Activated T-cell treated with anti-CD3 and anti-CD28 coated beads, Interleukin-2, amount 50 U/mL, for 4 hours (primary cell): ENCODE results near the gene TMED10. TPM values are rescaled to one million over a fixed set of nuclear protein-coding genes. Genes with fewer than 3 reads are reported as not detected.

ENCODE experiments used
- ATAC-seq, 2 donors: fragments of 200-7000 bp; cut with Tn5 transposase; one replicate each; pipeline ENCODE4 v1.10.0; 2021
- DNase-seq: peaks from one replicate; pipeline ENCODE4 v3.0.0-alpha.2; 2020
- H3K27me3 Mint-ChIP-seq: one replicate; pipeline ENCODE4 v1.8.0; 2021; ENCODE audit warnings: low read depth, mixed read lengths
- H3K36me3 Mint-ChIP-seq: one replicate; pipeline ENCODE4 v1.8.0; 2022; ENCODE audit warnings: mixed read lengths; ENCODE audit not compliant: insufficient read depth
- H3K4me1 Mint-ChIP-seq: one replicate; pipeline ENCODE4 v1.8.0; 2021; ENCODE audit warnings: low read depth, mixed read lengths
- H3K4me3 Mint-ChIP-seq: one replicate; pipeline ENCODE4 v1.8.0; 2021; ENCODE audit warnings: mild to moderate bottlenecking, moderate library complexity, mixed read lengths
- H3K9me3 Mint-ChIP-seq: one replicate; pipeline ENCODE4 v1.8.0; 2021; ENCODE audit warnings: mixed read lengths
- total RNA-seq, 3 donors: library from RNA; stranded (reverse); gene quantifications; one replicate each; pipeline ENCODE4 v1.2.1, GENCODE V29; 2021

TMED10 gene
- total RNA-seq, 3 donors from 2014 or later, result 184 to 196 (median 195) TPM

DNA sequence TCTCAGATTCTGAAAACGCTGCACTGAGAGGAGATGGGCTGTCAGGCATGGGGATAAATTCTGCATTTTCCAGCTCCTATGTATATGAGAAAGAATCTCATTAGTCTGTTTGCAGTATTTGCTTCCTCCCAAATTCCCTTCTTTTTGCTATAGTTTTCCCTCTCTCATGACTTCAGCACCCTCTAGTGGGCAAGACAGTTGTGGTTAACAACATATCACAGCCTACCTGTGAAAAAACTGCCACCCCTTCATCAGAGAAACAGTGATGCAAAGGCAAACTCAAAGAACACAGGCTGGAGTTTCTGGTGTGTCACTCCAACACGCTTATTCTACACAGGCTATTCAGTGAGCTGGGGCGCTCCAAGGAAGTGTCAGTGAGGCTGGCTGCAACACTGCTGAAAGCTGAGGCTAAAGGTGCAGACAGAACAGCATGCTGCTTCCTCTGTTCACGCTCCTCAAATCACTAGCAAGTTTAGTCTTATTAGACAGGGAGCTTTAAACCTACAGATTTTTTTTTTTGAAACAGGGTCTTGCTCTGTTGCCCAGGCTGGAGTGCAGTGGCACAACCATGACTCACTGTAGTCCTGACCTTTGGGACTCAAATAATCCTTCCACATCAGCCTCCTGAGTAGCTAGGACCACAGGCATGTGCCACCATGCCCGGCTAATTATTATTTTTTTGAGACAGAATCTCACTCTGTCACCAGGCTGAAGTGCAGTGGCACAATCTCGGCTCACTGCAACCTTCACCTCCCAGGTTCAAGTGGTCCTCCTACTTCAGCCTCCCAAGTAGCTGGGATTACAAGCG lies 87.6 kb downstream of the TMED10 start:
- DNase-seq, result peak; percentile 27
- H3K4me3 Mint-ChIP-seq, result no peak overlapping the region
- ATAC-seq, result peak; percentile 58 to 62
- H3K9me3 Mint-ChIP-seq, result no peaks in the 10 kb centered on the region
- H3K27me3 Mint-ChIP-seq, result no peaks in the 10 kb centered on the region
- H3K36me3 Mint-ChIP-seq, result peaks cover 34% of the 10 kb centered on the region
- no peaks in the 10 kb centered on the region for H3K4me1 Mint-ChIP-seq

DNA sequence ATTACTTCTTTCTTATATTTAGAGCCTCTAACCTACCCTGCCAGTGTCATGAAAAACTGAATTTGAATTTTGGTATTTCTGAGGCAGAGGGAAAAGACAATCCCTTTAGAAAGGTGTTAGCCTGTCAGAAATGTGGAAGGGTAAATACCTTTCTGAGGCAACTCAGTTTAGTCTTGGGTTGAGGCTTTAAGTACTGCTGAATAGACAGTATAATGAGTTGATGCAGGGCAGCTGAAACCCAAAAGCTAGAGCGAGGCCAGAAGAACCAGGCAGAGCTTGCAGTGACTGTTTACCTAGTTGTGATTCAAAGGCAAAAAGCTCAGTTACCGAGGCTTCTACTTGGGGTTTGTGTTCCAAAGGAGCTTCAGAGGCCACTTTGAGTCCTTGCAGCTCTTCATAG lies 88.3 kb downstream of the TMED10 start:
- DNase-seq (no peak), ATAC-seq (no peak)
- Mint-ChIP-seq H3K27me3 (no peaks in the 10 kb centered on the region), H3K4me3 (no peak overlapping the region), H3K4me1 (no peaks in the 10 kb centered on the region), H3K36me3 (peaks cover 34% of the 10 kb centered on the region), H3K9me3 (no peaks in the 10 kb centered on the region)

DNA sequence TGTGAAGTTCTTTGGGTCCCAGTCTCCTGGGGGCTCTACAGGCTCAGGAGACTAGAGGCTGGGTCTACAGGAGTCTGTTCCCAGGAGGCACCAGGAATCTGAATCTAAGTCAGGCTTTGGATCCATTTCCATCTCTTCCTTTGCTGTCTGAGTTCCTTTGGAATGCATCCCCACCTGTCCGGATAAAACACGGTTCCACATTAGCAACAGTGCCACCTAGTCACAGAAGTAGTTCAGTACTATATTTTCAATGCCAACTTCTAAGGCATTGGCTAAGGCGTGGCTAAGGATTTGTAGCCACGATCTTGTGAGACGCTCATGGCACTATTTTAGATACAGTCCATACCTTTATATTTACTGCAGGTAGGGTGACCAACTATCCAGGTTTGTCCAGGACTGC lies 91.9 kb downstream of the TMED10 start:
- Mint-ChIP-seq H3K9me3 (no peaks in the 10 kb centered on the region), H3K4me3 (no peak overlapping the region), H3K36me3 (peaks cover 32% of the 10 kb centered on the region), H3K4me1 (no peaks in the 10 kb centered on the region), H3K27me3 (no peaks in the 10 kb centered on the region)
- no peak for DNase-seq
- ATAC-seq, result no peak

DNA sequence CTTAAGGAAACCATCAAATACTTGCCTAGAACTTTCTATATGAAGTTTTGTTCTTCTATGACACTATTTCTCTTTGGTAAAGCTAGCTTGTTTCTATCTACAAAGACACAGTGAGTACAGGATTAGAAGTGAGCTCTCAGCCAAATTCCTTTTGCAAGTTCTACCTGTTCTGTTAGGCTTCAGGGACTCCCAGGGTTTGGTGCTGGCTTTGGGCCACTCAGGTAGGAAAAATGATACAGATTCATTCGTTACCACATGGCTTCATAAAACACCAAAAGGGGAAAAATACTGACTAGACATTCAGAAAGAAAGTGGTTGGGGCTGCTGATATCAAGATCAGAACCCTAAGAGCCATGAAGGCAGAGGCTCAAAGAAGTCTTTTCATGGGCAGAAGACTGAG lies 93.1 kb downstream of the TMED10 start:
- H3K27me3 Mint-ChIP-seq, result no peaks in the 10 kb centered on the region
- no peaks in the 10 kb centered on the region for H3K9me3 Mint-ChIP-seq
- H3K4me3 Mint-ChIP-seq, result no peak overlapping the region
- H3K36me3 Mint-ChIP-seq, result peaks cover 32% of the 10 kb centered on the region
- DNase-seq, result no peak
- H3K4me1 Mint-ChIP-seq, result no peaks in the 10 kb centered on the region
- ATAC-seq, result no peak

DNA sequence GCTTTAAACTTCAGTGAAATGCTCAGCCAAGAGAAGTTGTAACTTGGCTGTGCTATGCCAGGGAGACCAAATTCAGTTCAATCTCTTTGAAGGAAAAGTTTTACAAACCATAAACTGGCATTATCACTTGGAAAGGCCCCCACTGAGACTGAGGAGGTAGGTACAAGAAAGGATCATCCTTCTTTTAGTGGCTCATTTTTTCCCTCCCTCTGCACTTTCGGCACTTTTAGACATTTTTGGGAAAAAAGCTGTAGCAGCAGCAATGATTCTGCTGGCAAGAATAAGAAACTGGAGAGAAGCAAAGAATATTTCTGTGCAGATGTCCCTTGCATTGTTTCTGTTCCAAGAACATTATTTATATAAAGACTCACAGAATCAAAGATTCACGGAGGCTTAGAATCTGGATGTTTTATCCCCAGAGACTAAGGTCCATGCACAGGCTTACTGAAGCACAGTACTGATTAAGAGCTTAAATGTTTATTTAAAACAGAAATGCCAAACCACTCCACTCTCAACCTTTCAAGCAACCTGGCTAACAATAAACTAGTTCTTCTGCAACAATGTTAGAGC lies 94.7 kb downstream of the TMED10 start:
- Mint-ChIP-seq H3K4me3 (no peak overlapping the region), H3K9me3 (no peaks in the 10 kb centered on the region), H3K27me3 (no peaks in the 10 kb centered on the region), H3K36me3 (peaks cover 26% of the 10 kb centered on the region), H3K4me1 (no peaks in the 10 kb centered on the region)
- ATAC-seq, result no peak
- no peak for DNase-seq

Other genes with a start within 250 kb of the TMED10 start
- under 1 TPM; 0.18 to 0.38 (median 0.18) TPM for gene PGF, start 221.0 kb downstream of the TMED10 start, total RNA-seq
- gene EIF2B2, start 173.7 kb downstream of the TMED10 start, total RNA-seq, result 10 to 100 TPM; 61.2 to 69.4 (median 66.0) TPM
- gene MLH3, start 125.1 kb downstream of the TMED10 start, total RNA-seq, result 10 to 100 TPM; 11.0 to 14.7 (median 11.7) TPM
- 10 to 100 TPM; 16.0 to 17.3 (median 16.8) TPM for gene ACYP1, start 112.6 kb downstream of the TMED10 start, total RNA-seq
- under 1 TPM; 0.45 to 0.84 (median 0.78) TPM for gene ZC2HC1C, start 107.0 kb downstream of the TMED10 start, total RNA-seq
- 10 to 100 TPM; 48.5 to 51.2 (median 50.4) TPM for gene NEK9, start 49.6 kb downstream of the TMED10 start, total RNA-seq
- 10 to 100 TPM; 16.8 to 19.5 (median 18.1) TPM for gene FOS, start 102.2 kb upstream of the TMED10 start, total RNA-seq